Neuron (in vitro differentiated cells): ENCODE measurements around the gene CLEC2A.

Experiments used
- H2AFZ ChIP-seq: one replicate; pipeline ENCODE4 v1.6.1; 2013; ENCODE audit warnings: low read depth, mild to moderate bottlenecking, inconsistent platforms, low read length, moderate library complexity
- H3K27me3 ChIP-seq: one replicate; pipeline ENCODE4 v1.6.1; 2013; ENCODE audit warnings: low read length; ENCODE audit not compliant: insufficient read depth
- H3K36me3 ChIP-seq: one replicate; pipeline ENCODE4 v1.6.1; 2013; ENCODE audit warnings: low read length; ENCODE audit not compliant: insufficient read depth
- H3K4me1 ChIP-seq: one replicate; pipeline ENCODE4 v1.6.1; 2013; ENCODE audit warnings: low read length; ENCODE audit not compliant: insufficient read depth
- H3K4me3 ChIP-seq: 2 replicates; pipeline ENCODE4 v1.5.1; 2013; ENCODE audit warnings: mild to moderate bottlenecking, low read length, moderate library complexity
- H3K9me3 ChIP-seq: one replicate; pipeline ENCODE4 v1.6.1; 2013; ENCODE audit warnings: low read length

Gene CLEC2A

DNA sequence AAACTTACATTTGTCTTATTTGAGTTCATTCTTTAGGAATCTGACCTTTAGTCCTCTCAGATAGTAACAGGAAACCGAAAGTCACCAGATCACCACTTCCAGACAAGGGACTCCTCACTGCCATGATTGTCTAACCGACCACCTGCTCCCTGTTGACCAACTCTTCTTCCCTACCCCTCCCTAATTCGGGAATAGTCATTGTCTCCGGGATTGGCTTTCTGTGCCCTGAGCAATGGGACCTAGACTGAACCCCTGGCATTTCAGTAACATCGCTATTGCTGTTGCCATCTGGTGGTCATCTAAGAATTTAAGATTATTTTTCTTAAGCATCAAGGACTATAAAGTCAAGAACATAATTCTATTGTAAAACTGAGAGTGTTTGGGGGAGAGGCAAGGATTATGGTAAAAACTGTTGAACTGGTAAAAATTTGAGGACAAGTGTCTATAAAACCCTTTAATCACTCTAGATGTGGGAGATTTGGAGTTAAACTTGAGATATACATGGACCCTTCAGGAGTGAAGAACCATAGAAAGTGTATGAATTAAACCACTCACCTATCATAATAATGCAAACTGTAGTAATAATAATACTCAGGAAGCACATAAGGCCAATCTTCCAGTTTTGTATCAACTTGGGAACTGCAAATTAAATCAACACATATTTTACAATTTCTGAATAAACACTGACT, 6.3 kb downstream of the CLEC2A start:
- Histone ChIP-seq H2AFZ (no peak overlapping the region), H3K9me3 (no peaks in the 10 kb centered on the region), H3K36me3 (no peaks in the 10 kb centered on the region), H3K4me3 (no peak overlapping the region), H3K27me3 (no peaks in the 10 kb centered on the region), H3K4me1 (no peaks in the 10 kb centered on the region)

DNA sequence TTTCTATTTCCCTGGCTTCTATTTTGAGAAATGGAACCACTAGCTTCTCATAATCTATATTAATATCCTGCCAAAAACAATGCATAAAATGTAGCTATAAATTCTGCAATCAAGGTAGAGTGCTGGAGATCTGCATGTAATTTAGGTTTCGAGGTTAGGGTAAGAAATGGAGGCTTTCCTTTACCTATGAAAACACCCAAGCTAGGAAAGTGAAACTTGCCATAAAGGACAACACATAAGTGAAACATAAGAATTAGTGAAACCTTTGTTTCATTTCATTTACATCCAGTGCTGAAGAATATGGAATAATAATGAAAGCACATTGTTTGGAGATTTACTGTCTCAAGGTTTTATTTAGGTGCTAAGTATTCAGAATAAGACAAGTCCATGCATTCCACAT, 9.7 kb downstream of the CLEC2A start:
- no peaks in the 10 kb centered on the region for H3K36me3 ChIP-seq
- no peaks in the 10 kb centered on the region for H3K27me3 ChIP-seq
- no peaks in the 10 kb centered on the region for H3K4me1 ChIP-seq
- no peak overlapping the region for H2AFZ ChIP-seq
- no peak overlapping the region for H3K4me3 ChIP-seq
- H3K9me3 ChIP-seq = no peaks in the 10 kb centered on the region

DNA sequence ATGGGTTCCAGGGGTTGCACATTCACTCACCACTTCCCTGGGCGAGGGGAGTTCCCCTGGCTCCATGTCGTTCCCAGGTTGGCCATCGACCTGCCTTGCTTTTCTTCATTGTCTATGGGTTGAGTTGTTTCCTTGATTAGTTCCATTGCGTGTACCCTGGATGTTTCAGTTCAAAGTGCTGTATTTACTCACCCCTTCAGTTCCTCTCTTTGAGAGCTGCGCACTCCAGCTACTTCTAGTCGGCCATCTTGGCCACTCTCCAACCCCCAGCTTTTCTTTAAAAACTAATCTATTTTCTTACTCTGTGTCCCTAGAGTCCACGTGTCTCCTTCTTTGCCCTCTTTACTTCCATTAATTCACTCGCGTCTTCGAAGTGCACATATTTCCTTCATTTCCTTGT, 11.7 kb downstream of the CLEC2A start:
- Histone ChIP-seq H3K4me1 (no peaks in the 10 kb centered on the region), H3K27me3 (no peaks in the 10 kb centered on the region), H3K36me3 (no peaks in the 10 kb centered on the region), H2AFZ (no peak overlapping the region), H3K4me3 (no peak overlapping the region), H3K9me3 (no peaks in the 10 kb centered on the region)

DNA sequence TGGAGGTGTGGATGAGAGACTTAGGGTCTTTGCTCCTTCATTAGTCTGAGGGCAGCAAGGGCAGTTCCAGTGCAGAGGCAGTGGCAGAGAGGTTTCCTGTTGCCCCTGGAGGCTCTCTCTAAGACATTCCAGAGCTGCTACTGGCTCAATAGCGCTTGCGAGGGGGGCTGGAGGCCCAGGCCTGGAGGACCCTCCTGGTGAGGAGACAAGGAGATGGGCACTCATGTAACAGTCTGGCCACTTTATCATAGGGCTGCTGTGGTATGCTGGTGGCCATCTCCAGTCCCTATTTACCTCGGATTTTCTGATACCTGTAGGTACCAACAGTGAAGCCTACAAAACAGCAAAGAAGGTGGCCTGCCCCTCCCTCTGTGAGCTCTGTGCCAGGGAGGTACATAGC, 12.7 kb downstream of the CLEC2A start:
- no peaks in the 10 kb centered on the region for H3K4me1 ChIP-seq
- H3K27me3 ChIP-seq = no peaks in the 10 kb centered on the region
- H2AFZ ChIP-seq = no peak overlapping the region
- H3K36me3 ChIP-seq = no peaks in the 10 kb centered on the region
- H3K9me3 ChIP-seq = no peaks in the 10 kb centered on the region
- no peak overlapping the region for H3K4me3 ChIP-seq

DNA sequence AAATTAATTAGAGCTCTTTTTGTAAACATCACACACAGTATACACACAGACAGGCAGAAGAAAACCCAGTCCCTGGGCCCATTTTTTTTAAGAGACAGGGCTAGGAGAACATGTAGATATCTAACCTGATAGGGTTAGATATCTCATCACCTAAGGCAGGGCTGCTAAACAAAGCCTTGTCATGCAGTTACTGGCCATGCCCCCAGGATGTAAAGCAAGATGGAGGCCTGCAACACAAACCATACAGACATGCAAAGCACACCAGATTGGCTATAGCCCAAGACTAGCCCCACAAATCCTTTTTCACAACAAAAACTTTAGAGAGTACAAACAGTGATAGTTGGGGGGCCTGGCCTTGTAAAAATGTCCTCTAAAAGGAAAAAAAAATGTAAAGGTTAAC, 20.5 kb downstream of the CLEC2A start:
- Histone ChIP-seq H2AFZ (no peak overlapping the region), H3K27me3 (no peaks in the 10 kb centered on the region), H3K9me3 (peaks cover 3% of the 10 kb centered on the region), H3K4me1 (no peaks in the 10 kb centered on the region), H3K4me3 (no peak overlapping the region), H3K36me3 (no peaks in the 10 kb centered on the region)

DNA sequence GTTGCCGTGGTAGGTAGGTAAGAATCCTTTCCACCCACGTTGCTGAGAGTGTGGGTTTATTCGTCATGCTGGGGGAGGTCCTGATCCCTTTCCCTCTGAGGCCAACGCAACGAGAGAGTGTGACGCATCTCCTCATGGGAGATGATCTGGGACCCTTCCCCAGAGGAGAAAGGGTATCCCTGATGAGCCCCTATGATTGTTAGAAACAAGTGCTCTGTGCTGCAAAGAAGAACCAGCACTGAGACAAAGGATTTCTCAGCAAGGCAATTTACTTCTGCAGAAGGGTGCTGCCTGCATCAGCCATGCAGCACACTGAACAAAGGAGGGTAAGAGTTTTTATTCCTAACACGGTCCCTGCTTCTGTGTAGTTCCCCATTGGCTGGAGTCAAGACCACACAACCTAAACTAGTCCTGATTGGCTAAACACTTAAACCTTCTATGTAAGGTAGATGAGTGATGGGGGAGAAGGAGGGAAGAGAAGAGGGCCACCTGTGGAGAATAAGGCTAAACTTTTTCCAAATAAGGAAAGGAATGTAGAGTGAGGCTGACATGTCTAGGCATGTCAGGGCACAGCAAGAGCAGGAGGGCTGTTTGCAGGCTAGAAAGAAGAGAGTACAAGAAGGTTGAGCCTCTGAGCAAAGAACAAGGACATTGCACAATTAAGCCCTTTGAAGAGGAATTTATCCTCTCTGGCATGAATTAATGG, 21.3 kb downstream of the CLEC2A start:
- no peaks in the 10 kb centered on the region for H3K4me1 ChIP-seq
- H3K9me3 ChIP-seq = peaks cover 3% of the 10 kb centered on the region
- H3K4me3 ChIP-seq = no peak overlapping the region
- H2AFZ ChIP-seq = no peak overlapping the region
- no peaks in the 10 kb centered on the region for H3K27me3 ChIP-seq
- no peaks in the 10 kb centered on the region for H3K36me3 ChIP-seq

DNA sequence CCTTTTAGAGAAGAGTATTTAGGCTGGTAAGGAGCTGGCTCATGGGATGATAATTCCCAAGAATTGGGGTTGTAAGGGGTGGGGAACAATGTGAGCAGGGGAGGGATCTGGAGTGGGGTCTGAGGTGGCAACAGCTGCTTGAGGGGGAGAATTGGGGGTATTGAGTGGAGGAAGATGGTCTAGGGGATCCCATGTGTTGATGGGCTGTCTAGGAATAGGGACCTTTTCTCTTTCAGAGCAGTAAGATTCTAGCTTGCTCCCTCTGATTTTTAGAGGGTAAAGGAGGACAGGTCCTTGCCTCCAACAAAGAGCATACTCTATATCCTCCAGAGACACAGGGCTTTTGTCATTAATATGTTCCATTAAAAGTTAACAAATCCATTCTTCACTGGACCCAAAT, 22.4 kb downstream of the CLEC2A start:
- no peak overlapping the region for H3K4me3 ChIP-seq
- H3K36me3 ChIP-seq = no peaks in the 10 kb centered on the region
- H3K27me3 ChIP-seq = no peaks in the 10 kb centered on the region
- no peak overlapping the region for H2AFZ ChIP-seq
- H3K9me3 ChIP-seq = peaks cover 3% of the 10 kb centered on the region
- no peaks in the 10 kb centered on the region for H3K4me1 ChIP-seq

DNA sequence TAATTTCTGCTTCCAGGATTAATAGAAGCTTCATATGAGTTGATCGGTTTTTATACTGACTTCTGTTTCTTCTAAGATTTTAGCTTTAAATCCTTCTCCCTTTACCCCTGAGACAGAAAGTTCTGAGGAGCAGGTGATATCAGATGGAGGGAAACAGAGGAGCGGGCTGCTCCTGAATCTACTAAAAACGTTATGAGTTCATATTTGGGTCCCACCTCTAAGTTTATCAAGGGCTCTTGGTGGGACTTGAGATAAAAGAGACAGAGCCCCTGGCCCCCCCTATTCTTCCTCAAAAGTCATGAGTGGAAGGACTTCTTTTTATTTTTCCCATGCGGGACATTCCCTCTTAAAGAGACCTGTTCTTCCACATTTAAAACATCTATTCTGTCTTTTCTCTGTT, 23.8 kb downstream of the CLEC2A start:
- Histone ChIP-seq H2AFZ (no peak overlapping the region), H3K4me1 (no peaks in the 10 kb centered on the region), H3K4me3 (no peak overlapping the region), H3K9me3 (peaks cover 3% of the 10 kb centered on the region), H3K27me3 (no peaks in the 10 kb centered on the region), H3K36me3 (no peaks in the 10 kb centered on the region)

DNA sequence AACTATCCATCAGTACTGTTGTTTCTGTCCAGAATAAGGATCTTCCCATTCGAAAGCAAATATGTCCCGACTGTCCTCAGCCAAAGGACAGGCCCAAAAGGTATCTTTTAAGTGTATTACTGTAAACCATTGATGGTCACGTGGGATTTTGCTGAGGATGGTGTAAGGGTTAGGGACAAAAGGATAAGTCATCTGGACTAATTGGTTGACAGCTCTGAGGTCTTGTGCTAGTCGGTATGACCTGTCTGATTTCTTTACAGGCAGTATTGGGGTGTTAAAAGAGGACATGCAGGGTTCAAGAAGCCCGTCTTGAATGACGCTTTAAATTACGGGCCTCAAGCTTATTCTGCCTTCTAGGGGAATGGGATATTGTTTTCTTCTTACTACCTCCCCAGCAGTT, 24.4 kb downstream of the CLEC2A start:
- no peaks in the 10 kb centered on the region for H3K4me1 ChIP-seq
- H3K4me3 ChIP-seq = no peak overlapping the region
- H2AFZ ChIP-seq = no peak overlapping the region
- H3K9me3 ChIP-seq = peaks cover 3% of the 10 kb centered on the region
- H3K36me3 ChIP-seq = no peaks in the 10 kb centered on the region
- H3K27me3 ChIP-seq = no peaks in the 10 kb centered on the region

DNA sequence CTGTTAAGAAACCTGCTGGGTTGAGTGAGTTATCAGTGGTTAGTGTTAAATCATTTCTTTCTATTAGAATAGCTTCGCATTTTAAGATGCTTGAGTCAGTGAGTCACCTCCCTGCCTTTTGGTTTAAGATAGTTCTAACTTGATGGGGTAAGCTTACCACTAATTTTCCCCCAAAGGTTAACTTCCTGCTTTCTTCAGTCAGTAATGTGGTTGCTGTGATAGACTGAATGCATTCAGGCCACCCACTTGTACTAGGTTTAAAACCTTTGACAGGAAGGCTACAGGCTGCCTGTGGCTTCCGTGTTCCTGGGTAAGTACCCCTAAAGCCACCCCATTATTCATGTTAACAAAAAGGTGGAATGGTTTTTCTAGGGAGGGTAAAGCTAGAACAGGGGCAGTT, 25.3 kb downstream of the CLEC2A start:
- Histone ChIP-seq H3K36me3 (no peaks in the 10 kb centered on the region), H3K27me3 (no peaks in the 10 kb centered on the region), H3K4me1 (no peaks in the 10 kb centered on the region), H3K9me3 (peaks cover 5% of the 10 kb centered on the region), H3K4me3 (no peak overlapping the region), H2AFZ (no peak overlapping the region)

DNA sequence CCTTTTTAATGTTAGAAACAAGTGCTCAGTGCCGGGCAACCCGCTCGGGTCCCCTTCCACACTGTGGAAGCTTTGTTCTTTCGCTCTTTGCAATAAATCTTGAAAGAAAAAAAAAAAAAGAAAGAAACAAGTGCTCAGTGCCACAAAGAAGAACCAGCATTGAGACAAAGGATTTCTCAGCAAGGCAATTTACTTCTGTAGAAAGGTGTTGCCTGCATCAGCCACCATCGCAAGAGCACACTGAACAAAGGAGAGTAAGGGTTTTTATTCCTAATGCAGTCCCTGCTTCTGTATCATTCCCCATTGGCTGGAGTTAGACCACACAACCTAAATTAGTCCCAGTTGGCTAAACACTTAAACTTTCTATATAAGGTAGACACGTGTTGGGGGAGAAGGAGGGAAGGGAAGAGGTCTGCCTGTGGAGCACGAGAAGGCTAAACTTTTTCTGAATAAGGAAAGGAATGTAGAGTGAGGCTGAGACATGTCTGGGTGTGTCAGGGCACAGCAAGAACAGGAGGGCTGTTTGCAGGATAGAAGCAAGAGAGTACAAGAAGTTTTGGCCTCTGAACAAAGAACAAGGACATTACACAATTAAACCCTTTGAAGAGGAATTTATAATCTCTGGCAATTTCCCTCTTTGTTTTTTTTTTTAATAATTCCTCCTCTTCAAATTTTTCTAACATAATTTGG, 29.5 kb downstream of the CLEC2A start:
- Histone ChIP-seq H3K9me3 (peaks cover 2% of the 10 kb centered on the region), H3K36me3 (no peaks in the 10 kb centered on the region), H3K27me3 (no peaks in the 10 kb centered on the region), H3K4me1 (no peaks in the 10 kb centered on the region), H3K4me3 (no peak overlapping the region), H2AFZ (no peak overlapping the region)

DNA sequence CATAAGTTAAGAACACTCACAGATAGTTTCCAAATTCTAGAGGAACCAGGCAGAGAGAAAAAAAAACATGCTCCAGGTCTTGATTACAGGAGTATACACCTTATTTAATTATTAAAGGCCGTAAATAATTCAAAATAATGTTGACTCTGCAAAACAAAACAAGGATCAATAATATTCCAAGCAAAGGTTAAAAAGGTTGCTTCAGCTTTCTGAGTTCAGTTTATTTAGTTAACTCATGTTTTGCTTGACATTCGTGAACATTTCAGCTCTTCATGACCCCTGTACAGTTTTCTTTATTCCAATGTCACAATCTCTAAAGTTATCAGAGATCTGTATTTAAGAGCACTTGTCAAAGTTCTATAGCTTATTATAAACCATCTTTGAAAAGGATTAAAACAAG, 31.2 kb downstream of the CLEC2A start:
- Histone ChIP-seq H3K27me3 (no peaks in the 10 kb centered on the region), H2AFZ (no peak overlapping the region), H3K4me3 (no peak overlapping the region), H3K9me3 (peaks cover 2% of the 10 kb centered on the region), H3K36me3 (no peaks in the 10 kb centered on the region), H3K4me1 (no peaks in the 10 kb centered on the region)

DNA sequence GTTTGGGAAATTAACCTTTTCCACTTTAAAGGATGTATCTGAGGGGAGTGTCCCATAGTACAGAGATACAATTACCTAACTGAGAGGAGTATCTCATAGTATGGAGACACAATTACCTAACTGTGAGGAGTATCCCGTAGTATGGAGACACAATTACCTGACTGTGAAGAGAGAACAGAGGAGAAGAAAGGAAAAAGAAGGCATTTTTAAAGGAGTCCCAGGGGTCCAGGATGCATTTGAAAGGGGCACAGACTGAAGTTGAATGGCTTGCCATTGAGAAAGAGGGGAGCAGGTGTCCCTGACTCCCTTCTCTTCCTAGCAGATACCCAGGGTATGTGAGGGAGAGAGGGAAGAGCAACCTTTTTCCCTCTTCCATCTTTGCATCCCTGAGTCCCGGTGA, 33.0 kb downstream of the CLEC2A start:
- Histone ChIP-seq H2AFZ (no peak overlapping the region), H3K4me1 (no peaks in the 10 kb centered on the region), H3K27me3 (no peaks in the 10 kb centered on the region), H3K4me3 (no peak overlapping the region), H3K9me3 (peaks cover 2% of the 10 kb centered on the region), H3K36me3 (no peaks in the 10 kb centered on the region)
